ENCODE results near the gene MRPL21.

MRPL21 gene

GRCh38 chr11:68903288-68904247 is at the start of gene MRPL21, which contains the start of gene IGHMBP2:
TSS of gene MRPL21 (minus strand) at chr11:68903832. CDS start at chr11:68903810, 22 bp downstream.
TSS of gene IGHMBP2 (plus strand) at chr11:68903891. CDS start at chr11:68903953, 62 bp downstream.
- DNase-seq (ENCODE audit: low spot score): peak; percentile 89

GRCh38 chr11:68950762-68951161 is 47.1 kb upstream of the MRPL21 start:
- DNase-seq (ENCODE audit: low spot score): no peak

- peak; percentile 70 for DNase-seq (ENCODE audit: low spot score)
These were observed 46.6 kb upstream of the MRPL21 start for GRCh38 chr11:68950270-68950669.

- no peak for DNase-seq (ENCODE audit: low spot score)
These were observed 45.3 kb upstream of the MRPL21 start for GRCh38 chr11:68948935-68949334.

- DNase-seq (ENCODE audit: low spot score): no peak
These were observed 44.9 kb upstream of the MRPL21 start for GRCh38 chr11:68948496-68948895.

- no peak for DNase-seq (ENCODE audit: low spot score)
These were observed 43.5 kb upstream of the MRPL21 start for GRCh38 chr11:68947151-68947550.

GRCh38 chr11:68946416-68947090 is 42.9 kb upstream of the MRPL21 start:
- DNase-seq (ENCODE audit: low spot score): peak; percentile 95

GRCh38 chr11:68942751-68943271 is 39.2 kb upstream of the MRPL21 start:
- DNase-seq (ENCODE audit: low spot score): no peak

- DNase-seq (ENCODE audit: low spot score): no peak
These were observed 38.5 kb upstream of the MRPL21 start for GRCh38 chr11:68942095-68942620.

- no peak for DNase-seq (ENCODE audit: low spot score)
These were observed 37.9 kb upstream of the MRPL21 start for GRCh38 chr11:68941324-68942094.

GRCh38 chr11:68940651-68941323 is 37.2 kb upstream of the MRPL21 start:
- DNase-seq (ENCODE audit: low spot score): no peak

GRCh38 chr11:68939583-68940555 is 36.2 kb upstream of the MRPL21 start:
- DNase-seq (ENCODE audit: low spot score): no peak

- DNase-seq (ENCODE audit: low spot score): no peak
These were observed 35.4 kb upstream of the MRPL21 start for GRCh38 chr11:68938816-68939582.

- DNase-seq (ENCODE audit: low spot score): no peak
These were observed 34.5 kb upstream of the MRPL21 start for GRCh38 chr11:68938088-68938487.

GRCh38 chr11:68936676-68937620 is 33.3 kb upstream of the MRPL21 start:
- no peak for DNase-seq (ENCODE audit: low spot score)

- DNase-seq (ENCODE audit: low spot score): no peak
These were observed 32.7 kb upstream of the MRPL21 start for GRCh38 chr11:68936358-68936636.

- no peak for DNase-seq (ENCODE audit: low spot score)
These were observed 32.1 kb upstream of the MRPL21 start for GRCh38 chr11:68935516-68936357.
